Embryonic facial prominence (tissue), 1 donor: Measurements from ENCODE around the gene OR4B1.

ENCODE experiments used
- DNase-seq: peaks from one replicate; pipeline ENCODE4 v3.0.0-alpha.2; 2016; ENCODE audit errors: extremely low spot score

Gene OR4B1

DNA sequence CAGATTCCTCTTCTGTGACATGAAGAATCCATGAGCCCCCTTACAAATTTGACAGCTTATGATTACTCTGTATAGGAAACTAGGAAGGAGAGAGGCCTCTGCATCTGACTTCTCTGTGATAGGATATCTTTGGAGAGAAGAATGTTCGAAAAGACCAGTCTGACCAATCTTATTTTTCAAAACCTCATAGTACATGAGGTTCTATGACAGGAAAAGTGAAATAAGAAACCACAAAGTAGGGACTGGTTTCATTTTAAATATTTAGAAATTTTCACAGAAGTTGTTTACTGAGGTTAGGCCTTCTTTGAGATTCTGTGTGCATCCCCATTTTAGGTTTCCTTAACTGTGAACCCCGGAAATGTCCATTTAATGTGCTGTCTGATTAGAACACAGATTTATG lies 45.0 kb downstream of the OR4B1 start:
- DNase-seq, result no peak

DNA sequence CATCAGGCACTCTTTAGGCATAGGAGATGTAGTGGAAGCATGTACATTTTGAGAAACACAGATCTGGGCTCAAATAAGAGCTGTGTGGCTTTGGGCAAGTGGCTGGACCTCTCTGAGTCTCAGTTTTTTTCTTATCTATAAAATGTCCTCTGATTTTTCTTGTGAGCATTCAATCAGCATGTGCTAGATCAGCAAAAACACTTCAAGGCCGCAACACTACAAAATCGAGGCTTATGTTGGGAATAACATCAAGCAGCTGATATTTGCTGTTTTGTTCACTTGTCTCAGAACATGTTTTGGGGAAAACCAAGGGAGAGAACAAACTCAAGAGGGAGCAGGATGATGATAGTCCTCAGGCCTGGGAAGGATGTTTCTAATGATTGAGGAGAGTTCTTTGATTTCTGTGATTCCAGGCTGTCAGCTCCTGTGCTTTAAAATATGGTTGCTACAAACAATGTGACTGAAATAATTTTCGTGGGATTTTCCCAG lies 46.9 kb downstream of the OR4B1 start, which contains the start of gene OR4X1:
Gene OR4X1 (plus strand): TSS at position 439 of the 489 bp plus-strand sequence. CDS start 0 bp downstream, at position 439.
- DNase-seq, result no peak
